Bronchial smooth muscle cell (primary cell): ENCODE measurements around the gene CNPY4. TPM values are rescaled to one million over a fixed set of nuclear protein-coding genes. Genes with fewer than 3 reads are reported as not detected.

Experiments
- total RNA-seq: library from RNA; depleted of rRNA; stranded (reverse); fragments of >200 nt; gene quantifications from 2 replicates; pipeline ENCODE4 v1.2.1, GENCODE V29; 2014

The CNPY4 gene
- total RNA-seq = 44.4 and 75.6 TPM in 2 replicates

GRCh38 chr7:100119072-100119969 lies at the start of gene CNPY4, which contains the start of gene TAF6:
Gene CNPY4, plus strand, starts transcription at chr7:100119634. Its CDS starts 111 bp downstream, at chr7:100119745.
Gene TAF6, minus strand, starts transcription at chr7:100119358. Its CDS starts 5,149 bp downstream, at chr7:100114209.

GRCh38 chr7:100081535-100082102 lies 37.8 kb upstream of the CNPY4 start, which contains the start of gene ZNF3:
Gene ZNF3, minus strand, starts transcription at chr7:100081723. Its CDS starts 4,366 bp downstream, at chr7:100077357.

GRCh38 chr7:100088621-100089457 lies 30.6 kb upstream of the CNPY4 start, which contains the start of gene COPS6:
Gene COPS6, plus strand, starts transcription at chr7:100088969. Its CDS starts 22 bp downstream, at chr7:100088991.

GRCh38 chr7:100101016-100101862 lies 18.2 kb upstream of the CNPY4 start, which contains the start of the genes AP4M1 and MCM7:
Gene AP4M1, plus strand, starts transcription at chr7:100101643. Its CDS starts 72 bp downstream, at chr7:100101715.
Gene MCM7, minus strand, starts transcription at chr7:100101397. Its CDS starts 103 bp downstream, at chr7:100101294.

GRCh38 chr7:100126931-100127865 lies 7.8 kb downstream of the CNPY4 start, which contains the start of gene MBLAC1:
Gene MBLAC1, plus strand, starts transcription at chr7:100126967. Its CDS starts 429 bp downstream, at chr7:100127396.

GRCh38 chr7:100148559-100149328 lies 29.3 kb downstream of the CNPY4 start, which contains the start of gene LAMTOR4:
Gene LAMTOR4, plus strand, starts transcription at chr7:100148918. Its CDS starts 55 bp downstream, at chr7:100148973.

GRCh38 chr7:100158229-100159098 lies 39.0 kb downstream of the CNPY4 start, which contains the start of gene TRAPPC14:
Gene TRAPPC14, minus strand, starts transcription at chr7:100158723. Its CDS starts 224 bp downstream, at chr7:100158499.

Other genes starting within 250 kb of the CNPY4 start
- 0.16 and 0.34 TPM in 2 replicates for gene OR2AE1, start 242.6 kb upstream of the CNPY4 start, total RNA-seq
- 23.3 and 26.1 TPM in 2 replicates for gene TRIM4, start 200.1 kb upstream of the CNPY4 start, total RNA-seq
- gene GJC3, start 190.0 kb upstream of the CNPY4 start, total RNA-seq = not detected in 2 replicates
- gene AZGP1, start 143.6 kb upstream of the CNPY4 start, total RNA-seq = not detected in 2 replicates
- gene ZKSCAN1, start 104.0 kb upstream of the CNPY4 start, total RNA-seq = 35.5 and 51.7 TPM in 2 replicates
- 8.8 and 10.2 TPM in 2 replicates for gene ZSCAN21, start 69.9 kb upstream of the CNPY4 start, total RNA-seq
- gene ZNF3, start 37.9 kb upstream of the CNPY4 start, total RNA-seq = 22.9 and 25.6 TPM in 2 replicates
- 82.7 and 117 TPM in 2 replicates for gene COPS6, start 30.7 kb upstream of the CNPY4 start, total RNA-seq
- 24.1 and 28.4 TPM in 2 replicates for gene MCM7, start 18.2 kb upstream of the CNPY4 start, total RNA-seq
- 28.9 and 29.3 TPM in 2 replicates for gene AP4M1, start 18.0 kb upstream of the CNPY4 start, total RNA-seq
- gene TAF6, start 276 bp upstream of the CNPY4 start, total RNA-seq = 17.9 and 23.8 TPM in 2 replicates
- 1.8 and 4.7 TPM in 2 replicates for gene MBLAC1, start 7.3 kb downstream of the CNPY4 start, total RNA-seq
- gene LAMTOR4, start 29.3 kb downstream of the CNPY4 start, total RNA-seq = 128 and 148 TPM in 2 replicates
- gene TRAPPC14, start 39.1 kb downstream of the CNPY4 start, total RNA-seq = 4.4 and 5.9 TPM in 2 replicates
- 2.8 and 5.4 TPM in 2 replicates for gene GAL3ST4, start 49.0 kb downstream of the CNPY4 start, total RNA-seq
- gene GPC2, start 57.7 kb downstream of the CNPY4 start, total RNA-seq = 0.95 and 1.5 TPM in 2 replicates
- 0.32 and 0.69 TPM in 2 replicates for gene STAG3, start 58.3 kb downstream of the CNPY4 start, total RNA-seq
- not detected in 2 replicates for gene PVRIG, start 100.3 kb downstream of the CNPY4 start, total RNA-seq
- not detected in 2 replicates for gene SPDYE3, start 188.1 kb downstream of the CNPY4 start, total RNA-seq
- gene PILRB, start 238.5 kb downstream of the CNPY4 start, total RNA-seq = 5.0 and 5.4 TPM in 2 replicates